HEK293 (cell line): ENCODE measurements around the gene KCNMB2.

Experiments used
- CTCF ChIA-PET: fragments of 350-600 bp; formaldehyde crosslinking; extraction: SDS; loops from one replicate; lab custom pipeline; 2021; ENCODE audit warnings: antibody characterized with exemption; lab: Yijun Ruan, JAX
- POLR2A ChIA-PET: fragments of 300-600 bp; formaldehyde crosslinking; extraction: SDS; loops from one replicate; lab custom pipeline; 2020; ENCODE audit warnings: antibody characterized with exemption, inconsistent platforms; lab: Yijun Ruan, JAX
- H3K27ac ChIP-seq: fragments of 200-500 bp; sonication (Bioruptor generic); 2 replicates; pipeline ENCODE4 v1.5.1; 2014; ENCODE audit warnings: low read depth, low read length, control low read depth, inconsistent platforms; ENCODE audit errors: extremely low read depth
- H3K36me3 ChIP-seq, 2 experiments: fragments of 200-500 bp in 1 of 2; sonication (Bioruptor generic) in 1 of 2; 1 replicate in 1 of 2; 2 replicates in 1 of 2; pipeline ENCODE4 v1.5.1; 2014 to 2017; ENCODE audit warnings: inconsistent platforms in 2 of 2, low read length in 2 of 2; ENCODE audit not compliant: control insufficient read depth in 2 of 2, insufficient read depth in 1 of 2
- H3K4me1 ChIP-seq: fragments of 200-500 bp; sonication (Bioruptor generic); 2 replicates; pipeline ENCODE4 v1.5.1; 2014; ENCODE audit warnings: mild to moderate bottlenecking, low read length, inconsistent platforms; ENCODE audit not compliant: control insufficient read depth, insufficient read depth
- H3K4me3 ChIP-seq: 2 replicates; pipeline ENCODE4 v1.5.1; 2011; ENCODE audit warnings: low read depth, mild to moderate bottlenecking, control low read depth, low read length, moderate library complexity
- H3K9me3 ChIP-seq: fragments of 200-500 bp; sonication (Bioruptor generic); 2 replicates; pipeline ENCODE4 v1.5.1; 2014; ENCODE audit warnings: low read depth, low read length, inconsistent platforms; ENCODE audit not compliant: control insufficient read depth, insufficient read depth
- KLF9 ChIP-seq: fragments of 450-650 bp; formaldehyde crosslinking; IDR thresholded peaks from 2 replicates; pipeline ENCODE4 v1.5.1; 2016; ENCODE audit warnings: missing biosample characterization, missing genetic modification characterization, low read depth
- OVOL3 ChIP-seq: fragments of 450-650 bp; formaldehyde crosslinking; IDR thresholded peaks from 2 replicates; pipeline ENCODE4 v1.5.1; 2016; ENCODE audit warnings: missing biosample characterization, missing genetic modification characterization
- RBAK ChIP-seq: fragments of 450-650 bp; formaldehyde crosslinking; IDR thresholded peaks from 2 replicates; pipeline ENCODE4 v1.5.1; 2016; ENCODE audit warnings: missing biosample characterization, missing genetic modification characterization
- SP2 ChIP-seq: fragments of 450-650 bp; formaldehyde crosslinking; IDR thresholded peaks from 2 replicates; pipeline ENCODE4 v1.5.1; 2016; ENCODE audit warnings: missing biosample characterization, missing genetic modification characterization
- ZNF157 ChIP-seq: fragments of 450-650 bp; formaldehyde crosslinking; IDR thresholded peaks from 2 replicates; pipeline ENCODE4 v1.5.1; 2016; ENCODE audit warnings: missing biosample characterization, missing genetic modification characterization
- ZNF169 ChIP-seq: fragments of 450-650 bp; formaldehyde crosslinking; IDR thresholded peaks from 2 replicates; pipeline ENCODE4 v1.5.1; 2016; ENCODE audit warnings: missing biosample characterization, missing genetic modification characterization
- ZNF19 ChIP-seq: fragments of 450-650 bp; formaldehyde crosslinking; IDR thresholded peaks from 2 replicates; pipeline ENCODE4; 2016; ENCODE audit warnings: missing biosample characterization, missing genetic modification characterization, low read depth
- ZNF280D ChIP-seq: fragments of 450-650 bp; formaldehyde crosslinking; IDR thresholded peaks from 2 replicates; pipeline ENCODE4 v1.5.1; 2016; ENCODE audit warnings: missing biosample characterization, missing genetic modification characterization
- ZNF302 ChIP-seq: fragments of 450-650 bp; formaldehyde crosslinking; IDR thresholded peaks from 2 replicates; pipeline ENCODE4 v1.5.1; 2016; ENCODE audit warnings: missing biosample characterization, missing genetic modification characterization, low read depth
- ZNF501 ChIP-seq: fragments of 450-650 bp; formaldehyde crosslinking; IDR thresholded peaks from 2 replicates; pipeline ENCODE4 v1.5.1; 2016; ENCODE audit warnings: missing biosample characterization, missing genetic modification characterization
- ZNF529 ChIP-seq: fragments of 450-650 bp; formaldehyde crosslinking; IDR thresholded peaks from 2 replicates; pipeline ENCODE4 v1.5.1; 2017; ENCODE audit warnings: missing genetic modification characterization, missing biosample characterization; ENCODE audit not compliant: insufficient replicate concordance
- ZNF555 ChIP-seq: fragments of 450-650 bp; formaldehyde crosslinking; conservative IDR thresholded peaks from 2 replicates; pipeline ENCODE4 v1.5.1; 2017; ENCODE audit warnings: missing biosample characterization, mild to moderate bottlenecking, missing genetic modification characterization, inconsistent platforms
- ZNF560 ChIP-seq: fragments of 450-650 bp; formaldehyde crosslinking; IDR thresholded peaks from 2 replicates; pipeline ENCODE4 v1.5.1; 2017; ENCODE audit warnings: missing biosample characterization, missing genetic modification characterization, borderline replicate concordance
- ZNF670 ChIP-seq: fragments of 450-650 bp; formaldehyde crosslinking; IDR thresholded peaks from 2 replicates; pipeline ENCODE4 v1.5.1; 2016; ENCODE audit warnings: missing biosample characterization, missing genetic modification characterization, low read depth
- ZNF747 ChIP-seq: fragments of 450-650 bp; formaldehyde crosslinking; IDR thresholded peaks from 2 replicates; pipeline ENCODE4 v1.5.1; 2016; ENCODE audit warnings: missing biosample characterization, missing genetic modification characterization
- ZSCAN23 ChIP-seq: fragments of 450-650 bp; formaldehyde crosslinking; IDR thresholded peaks from 2 replicates; pipeline ENCODE4 v1.5.1; 2016; ENCODE audit warnings: missing biosample characterization, missing genetic modification characterization

The KCNMB2 gene

GRCh38 chr3:178754852-178755510 lies 218.7 kb downstream of the KCNMB2 start:
- Histone ChIP-seq H3K36me3 (no peaks in the 10 kb centered on the region), H3K4me3 (no peak overlapping the region), H3K4me1 (no peaks in the 10 kb centered on the region), H3K27ac (no peak overlapping the region), H3K9me3 (no peaks in the 10 kb centered on the region)
- ChIA-PET CTCF (no interaction called here), POLR2A (no interaction called here)
- TF ChIP-seq RBAK (tag by site-specific recombination) (no peak), KLF9 (tag by site-specific recombination) (no peak)

GRCh38 chr3:178761024-178761423 lies 224.8 kb downstream of the KCNMB2 start:
- TF ChIP-seq ZNF169 (tag by site-specific recombination), result no peak
- TF ChIP-seq SP2, result no peak
- TF ChIP-seq ZNF280D (tag by site-specific recombination), result no peak
- TF ChIP-seq ZSCAN23 (tag by site-specific recombination), result no peak
- Histone ChIP-seq H3K9me3 (no peaks in the 10 kb centered on the region), H3K27ac (no peak overlapping the region), H3K4me3 (no peak overlapping the region), H3K36me3 (no peaks in the 10 kb centered on the region), H3K4me1 (no peaks in the 10 kb centered on the region)
- POLR2A ChIA-PET, result no interaction called here
- CTCF ChIA-PET, result no interaction called here

- H3K36me3 ChIP-seq, result no peaks in the 10 kb centered on the region
- H3K9me3 ChIP-seq, result no peaks in the 10 kb centered on the region
- TF ChIP-seq ZNF157 (tag by site-specific recombination), result no peak
- CTCF ChIA-PET, result interaction anchor here (0.6 kb wide), 1 partner anchor 348 kb away, joined by 3 read pairs; no protein-coding TSS in a partner anchor
- H3K27ac ChIP-seq, result no peak overlapping the region
- POLR2A ChIA-PET, result no interaction called here
- no peak overlapping the region for H3K4me3 ChIP-seq
- H3K4me1 ChIP-seq, result no peaks in the 10 kb centered on the region
These were observed 225.2 kb downstream of the KCNMB2 start for GRCh38 chr3:178761461-178761860.

GRCh38 chr3:178762385-178762784 lies 226.1 kb downstream of the KCNMB2 start:
- ChIA-PET CTCF (no interaction called here), POLR2A (no interaction called here)
- no peaks in the 10 kb centered on the region for H3K36me3 ChIP-seq
- H3K4me1 ChIP-seq, result no peaks in the 10 kb centered on the region
- TF ChIP-seq ZNF302, result no peak
- TF ChIP-seq ZNF747 (tag by site-specific recombination), result no peak
- no peak for TF ChIP-seq OVOL3 (tag by site-specific recombination)
- TF ChIP-seq ZNF529 (tag by site-specific recombination), result no peak
- H3K9me3 ChIP-seq, result no peaks in the 10 kb centered on the region
- H3K4me3 ChIP-seq, result no peak overlapping the region
- H3K27ac ChIP-seq, result no peak overlapping the region

- CTCF ChIA-PET, result no interaction called here
- H3K27ac ChIP-seq, result no peak overlapping the region
- no peak overlapping the region for H3K4me3 ChIP-seq
- TF ChIP-seq ZNF19 (tag by site-specific recombination) (no peak), ZNF555 (tag by site-specific recombination) (no peak), ZNF560 (tag by site-specific recombination) (no peak), ZNF501 (tag by site-specific recombination) (no peak), ZNF670 (tag by site-specific recombination) (no peak)
- no peaks in the 10 kb centered on the region for H3K36me3 ChIP-seq
- POLR2A ChIA-PET, result no interaction called here
- H3K9me3 ChIP-seq, result no peaks in the 10 kb centered on the region
- no peaks in the 10 kb centered on the region for H3K4me1 ChIP-seq
These were observed 229.2 kb downstream of the KCNMB2 start for GRCh38 chr3:178765472-178765871.
